Fibroblast of lung (primary cell): ENCODE measurements around the gene SLC1A1.

Experiments used
- CTCF ChIP-seq, 2 donors: IDR thresholded peaks in 1 of 2; conservative IDR thresholded peaks in 1 of 2; 1 replicate in 1 of 2; 2 replicates in 1 of 2; pipeline ENCODE4 v1.5.1; 2011 to 2012; ENCODE audit warnings: low read length in 2 of 2, control low read depth in 1 of 2, inconsistent platforms in 1 of 2, low read depth in 1 of 2, mild to moderate bottlenecking in 1 of 2
- EZH2 ChIP-seq: IDR thresholded peaks from 2 replicates; pipeline ENCODE4 v1.5.1; 2012; ENCODE audit warnings: low read length, control low read depth, mild to moderate bottlenecking; ENCODE audit errors: missing control alignments

GRCh38 chr9:4559261-4560182 lies 69.3 kb downstream of the SLC1A1 start:
- TF ChIP-seq CTCF (conservative IDR thresholded peaks at IDR 0.05 in 1 of 2, IDR thresholded peaks at IDR 0.05 in 1 of 2; ENCODE audit: low read depth in 1 of 2, low read length in 2 of 2) (no peak), EZH2 (no peak)
